ENCODE results near the gene LLGL1.

Gene LLGL1

DNA sequence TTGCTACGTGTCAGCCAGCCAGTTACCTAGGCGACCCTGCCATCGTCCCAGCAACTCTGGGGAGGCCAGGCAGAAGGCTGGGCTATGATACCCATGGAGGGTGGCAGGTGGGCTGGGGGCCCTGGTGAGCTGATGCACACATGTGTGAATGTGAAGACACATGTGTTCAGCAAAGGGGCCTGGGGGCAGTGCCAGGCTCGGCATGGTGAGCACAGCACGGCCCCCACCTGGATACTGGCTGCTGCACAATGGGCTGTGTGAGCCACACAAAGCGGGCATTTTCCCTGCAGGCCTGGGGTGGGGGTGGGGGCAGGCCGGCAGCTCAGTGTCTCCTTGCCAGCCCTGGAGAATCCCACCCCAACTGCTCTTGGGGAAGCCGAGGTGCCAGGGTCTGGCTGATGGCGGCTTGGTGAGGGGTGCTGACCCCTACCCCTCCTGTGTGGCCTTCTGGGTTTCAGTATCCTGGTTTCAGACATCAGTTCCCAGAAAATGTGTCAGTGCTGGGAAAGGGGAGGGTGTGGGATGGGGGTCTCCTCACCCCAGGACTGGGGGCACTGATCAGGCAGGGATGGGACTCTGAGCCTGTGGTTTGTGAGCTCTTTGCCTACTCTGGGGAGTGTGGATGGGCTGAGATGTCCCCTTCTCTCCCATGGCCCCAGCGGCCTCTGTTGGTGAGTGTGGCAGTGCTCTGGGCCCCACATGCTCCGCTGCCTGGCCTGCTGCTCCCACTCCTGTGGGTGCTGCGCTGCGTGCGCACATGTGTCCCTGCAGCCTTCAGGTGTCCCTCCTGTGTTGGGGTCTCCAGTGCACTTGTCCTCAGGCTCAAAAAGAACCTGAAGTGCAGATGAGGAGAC is 5.1 kb downstream of the LLGL1 start:
- no peak for DNase-seq

DNA sequence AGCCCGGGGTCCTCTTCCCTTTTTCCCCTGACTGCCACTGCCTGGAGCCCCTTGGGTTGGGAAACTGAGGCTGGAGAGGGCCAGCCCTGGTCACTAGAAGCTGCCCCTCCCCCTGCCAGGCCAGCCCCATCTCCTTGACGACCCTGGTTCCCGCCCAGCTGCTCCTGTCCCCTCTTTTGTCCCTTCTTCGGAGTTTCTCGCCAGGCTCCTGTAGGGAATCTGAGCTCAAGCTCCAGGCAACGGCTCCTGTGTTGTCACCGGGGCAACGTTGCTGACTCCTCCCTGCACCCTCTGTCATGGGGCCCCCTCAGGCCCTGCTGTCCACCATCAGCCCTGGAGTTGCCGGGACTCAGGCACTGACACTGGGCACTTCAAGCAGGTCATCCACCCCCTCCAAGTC is 5.7 kb downstream of the LLGL1 start:
- DNase-seq: no peak

DNA sequence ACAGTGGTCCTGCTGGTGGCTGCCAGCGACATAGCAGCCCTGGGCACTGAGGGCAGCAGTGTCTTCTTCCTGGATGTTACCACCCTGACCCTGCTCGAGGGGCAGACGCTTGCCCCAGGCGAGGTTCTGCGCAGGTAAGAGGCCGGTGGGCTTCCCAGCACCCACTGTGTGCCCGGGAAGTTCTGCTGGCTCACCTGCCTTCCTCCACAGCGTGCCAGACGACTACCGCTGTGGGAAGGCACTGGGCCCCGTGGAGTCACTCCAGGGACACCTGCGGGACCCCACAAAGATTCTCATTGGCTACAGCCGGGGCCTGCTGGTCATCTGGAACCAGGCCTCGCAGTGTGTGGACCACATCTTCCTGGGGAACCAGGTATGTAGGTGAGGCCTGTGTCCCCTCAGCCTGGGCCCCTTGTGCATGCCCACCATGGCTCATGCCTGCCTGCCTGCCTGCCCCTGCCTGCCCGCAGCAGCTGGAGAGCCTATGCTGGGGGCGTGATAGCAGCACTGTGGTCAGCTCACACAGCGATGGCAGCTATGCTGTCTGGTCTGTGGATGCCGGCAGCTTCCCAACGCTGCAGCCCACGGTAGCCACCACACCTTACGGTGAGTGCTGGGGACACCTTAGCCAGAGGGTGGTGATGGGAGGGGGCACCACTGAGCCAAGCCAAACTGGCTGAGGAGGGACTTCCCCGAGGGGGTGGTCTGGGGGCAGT is 8.5 kb downstream of the LLGL1 start:
- DNase-seq: no peak

DNA sequence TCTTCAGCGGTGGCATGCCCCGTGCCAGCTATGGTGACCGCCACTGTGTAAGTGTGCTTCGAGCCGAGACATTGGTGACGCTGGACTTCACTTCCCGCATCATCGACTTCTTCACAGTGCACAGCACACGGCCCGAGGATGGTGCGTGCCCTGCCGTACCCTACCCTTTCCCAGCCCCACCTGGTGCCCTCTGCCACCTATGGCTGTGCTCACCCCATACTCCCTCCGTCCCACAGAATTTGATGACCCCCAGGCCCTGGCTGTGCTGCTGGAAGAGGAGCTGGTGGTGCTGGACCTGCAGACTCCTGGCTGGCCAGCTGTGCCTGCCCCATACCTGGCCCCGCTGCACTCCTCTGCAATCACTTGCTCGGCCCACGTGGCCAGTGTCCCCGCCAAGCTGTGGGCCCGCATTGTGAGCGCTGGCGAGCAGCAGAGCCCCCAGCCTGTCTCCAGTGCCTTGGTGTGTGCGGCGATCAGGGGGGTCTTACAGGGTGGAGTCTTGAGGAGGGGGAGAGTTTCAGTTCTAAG is 9.5 kb downstream of the LLGL1 start:
- DNase-seq: no peak

DNA sequence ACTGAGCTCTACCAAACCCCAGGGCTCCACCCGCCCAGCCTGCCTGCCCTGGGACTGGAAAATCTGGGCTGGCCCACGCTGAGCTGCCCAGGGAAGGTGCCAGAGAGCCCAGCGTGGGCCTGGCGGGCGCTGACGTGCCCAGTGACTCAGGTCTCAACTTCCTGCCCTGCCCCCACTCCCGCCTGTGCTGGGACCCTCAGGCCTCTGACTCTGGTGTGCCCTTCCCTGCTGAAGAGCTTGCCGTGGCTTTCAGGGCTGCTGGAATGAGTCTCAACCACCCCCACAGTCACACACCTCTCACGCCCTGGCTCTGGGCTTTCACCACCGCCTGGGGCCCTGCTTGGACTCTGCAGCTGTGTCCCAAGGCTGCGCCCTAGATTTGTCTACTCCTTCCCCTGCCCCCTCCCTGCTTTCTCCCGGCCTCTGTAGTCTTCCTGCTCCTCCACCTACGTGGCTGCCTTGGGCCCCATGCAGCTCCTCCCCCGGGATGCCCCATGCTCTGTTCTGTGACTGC is 10.4 kb downstream of the LLGL1 start:
- DNase-seq: no peak

DNA sequence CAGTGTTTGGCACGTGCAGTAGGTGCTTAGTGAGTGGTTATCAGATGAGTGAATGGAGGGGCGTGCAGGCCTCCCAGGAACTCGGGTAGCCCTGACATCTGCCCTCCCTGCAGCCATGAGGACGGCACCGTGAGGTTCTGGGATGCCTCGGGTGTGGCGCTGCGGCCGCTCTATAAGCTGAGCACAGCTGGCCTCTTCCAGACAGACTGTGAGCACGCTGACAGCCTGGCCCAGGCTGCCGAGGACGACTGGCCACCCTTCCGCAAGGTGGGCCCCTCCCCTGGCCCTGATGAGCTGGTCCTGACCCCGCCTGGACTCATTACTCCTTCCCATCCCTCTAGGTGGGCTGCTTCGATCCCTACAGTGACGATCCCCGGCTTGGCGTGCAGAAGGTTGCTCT is 11.1 kb downstream of the LLGL1 start:
- DNase-seq: no peak

DNA sequence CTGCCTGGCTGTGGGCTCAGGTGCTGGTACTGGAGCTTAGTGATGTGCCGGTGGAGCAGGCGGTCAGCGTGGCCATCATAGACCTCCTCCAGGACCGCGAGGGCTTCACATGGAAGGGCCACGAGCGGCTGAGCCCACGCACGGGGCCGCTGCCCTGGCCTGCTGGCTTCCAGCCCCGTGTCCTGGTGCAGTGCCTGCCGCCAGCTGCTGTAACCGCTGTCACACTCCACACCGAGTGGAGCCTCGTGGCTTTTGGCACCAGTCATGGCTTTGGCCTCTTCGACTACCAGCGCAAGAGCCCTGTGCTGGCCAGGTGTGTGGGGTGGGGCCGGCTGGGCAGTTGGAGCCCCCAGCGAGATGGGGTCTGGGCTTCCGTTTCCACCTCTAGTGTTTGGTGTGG is 12.0 kb downstream of the LLGL1 start:
- no peak for DNase-seq

DNA sequence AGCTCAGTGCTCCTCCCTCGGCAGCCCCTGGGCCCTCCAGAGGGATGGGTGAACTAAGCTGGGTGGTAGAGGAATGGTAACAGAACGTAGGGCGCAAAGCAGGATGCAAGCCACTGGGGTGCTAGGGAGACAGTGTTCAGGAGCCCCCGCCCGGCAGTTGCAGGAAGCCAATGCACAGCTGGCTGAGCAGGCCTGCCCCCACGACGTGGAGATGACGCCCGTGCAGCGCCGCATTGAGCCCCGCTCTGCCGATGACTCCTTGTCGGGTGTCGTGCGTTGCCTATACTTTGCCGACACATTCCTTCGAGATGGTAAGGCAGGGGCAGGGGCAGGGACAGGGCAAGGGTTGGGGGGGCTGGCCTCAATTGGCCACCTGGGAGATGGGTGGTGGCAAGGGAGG is 12.9 kb downstream of the LLGL1 start:
- DNase-seq: no peak

DNA sequence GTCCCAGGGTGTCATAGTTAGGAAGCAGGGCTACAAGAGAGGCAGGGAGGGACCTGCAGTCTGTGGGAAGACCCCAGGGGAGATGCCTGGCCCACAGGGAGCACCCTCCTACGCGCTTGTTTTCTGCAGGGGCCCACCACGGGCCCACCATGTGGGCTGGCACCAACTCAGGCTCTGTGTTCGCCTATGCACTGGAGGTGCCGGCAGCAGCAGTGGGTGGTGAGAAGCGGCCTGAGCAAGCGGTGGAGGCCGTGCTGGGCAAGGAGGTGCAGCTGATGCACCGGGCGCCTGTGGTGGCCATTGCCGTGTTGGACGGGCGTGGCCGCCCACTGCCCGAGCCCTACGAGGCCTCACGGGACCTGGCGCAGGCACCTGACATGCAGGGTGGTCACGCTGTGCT is 15.0 kb downstream of the LLGL1 start:
- no peak for DNase-seq

DNA sequence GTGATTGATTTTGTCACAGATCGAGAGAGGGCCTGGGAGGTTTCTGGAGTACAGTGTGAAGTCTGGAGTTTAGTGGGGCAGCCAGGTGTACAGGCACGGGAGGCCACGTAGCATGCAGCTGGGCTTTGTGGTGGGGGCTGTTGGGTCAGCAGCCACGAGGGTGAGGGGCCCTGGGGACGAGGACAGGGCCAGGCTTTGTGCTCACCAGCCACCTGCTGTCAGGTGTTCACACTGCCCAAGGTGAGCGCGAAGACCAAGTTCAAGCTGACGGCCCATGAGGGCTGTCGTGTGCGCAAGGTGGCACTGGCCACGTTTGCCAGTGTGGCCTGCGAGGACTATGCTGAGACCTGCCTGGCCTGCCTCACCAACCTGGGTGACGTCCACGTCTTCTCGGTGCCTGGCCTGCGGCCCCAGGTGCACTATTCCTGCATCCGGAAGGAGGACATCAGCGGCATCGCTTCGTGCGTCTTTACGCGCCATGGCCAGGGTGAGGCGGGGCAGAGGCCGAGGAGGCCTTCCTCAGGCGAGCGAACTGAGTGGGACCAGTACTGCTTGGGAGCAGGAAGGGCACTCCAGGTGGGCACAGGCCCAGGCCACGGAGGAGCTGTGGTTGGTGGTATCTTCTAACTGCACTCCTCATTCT is 15.9 kb downstream of the LLGL1 start:
- no peak for DNase-seq

DNA sequence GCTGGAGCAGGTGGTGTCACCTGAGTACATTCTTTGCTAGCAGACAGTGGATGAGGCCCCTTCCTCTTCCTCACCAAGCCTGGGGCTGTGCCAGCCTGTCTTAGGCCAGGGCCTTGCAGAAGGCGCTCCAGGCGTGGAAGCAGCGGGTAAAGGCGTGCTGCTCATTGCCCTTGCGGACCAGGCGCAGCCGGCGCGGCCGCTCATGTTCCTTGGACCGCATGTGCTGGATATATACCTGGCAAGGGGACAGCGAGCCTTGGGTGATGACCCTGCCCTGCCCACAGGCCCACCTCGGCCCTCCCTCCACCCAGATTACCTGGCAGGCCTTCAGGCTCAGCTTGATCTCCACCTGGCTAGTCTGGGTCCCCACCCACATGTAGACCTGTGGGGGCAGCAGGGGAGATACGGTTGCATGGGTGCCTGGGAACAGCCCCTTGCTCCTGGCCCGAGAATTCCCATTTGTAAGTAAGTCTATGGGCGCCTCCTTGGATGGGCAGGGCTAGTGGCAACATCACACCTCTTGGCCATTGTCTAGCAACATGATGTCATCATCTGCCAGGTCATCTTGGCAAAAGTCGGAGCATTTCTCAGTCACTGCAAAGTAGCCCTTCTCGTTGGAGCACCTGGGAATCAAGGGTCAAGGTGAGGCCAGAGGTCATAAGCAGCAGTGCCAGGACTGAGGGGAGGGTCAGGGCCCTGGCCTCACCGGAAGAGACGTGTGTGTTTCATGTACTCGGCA is 19.8 kb downstream of the LLGL1 start:
- no peak for DNase-seq

DNA sequence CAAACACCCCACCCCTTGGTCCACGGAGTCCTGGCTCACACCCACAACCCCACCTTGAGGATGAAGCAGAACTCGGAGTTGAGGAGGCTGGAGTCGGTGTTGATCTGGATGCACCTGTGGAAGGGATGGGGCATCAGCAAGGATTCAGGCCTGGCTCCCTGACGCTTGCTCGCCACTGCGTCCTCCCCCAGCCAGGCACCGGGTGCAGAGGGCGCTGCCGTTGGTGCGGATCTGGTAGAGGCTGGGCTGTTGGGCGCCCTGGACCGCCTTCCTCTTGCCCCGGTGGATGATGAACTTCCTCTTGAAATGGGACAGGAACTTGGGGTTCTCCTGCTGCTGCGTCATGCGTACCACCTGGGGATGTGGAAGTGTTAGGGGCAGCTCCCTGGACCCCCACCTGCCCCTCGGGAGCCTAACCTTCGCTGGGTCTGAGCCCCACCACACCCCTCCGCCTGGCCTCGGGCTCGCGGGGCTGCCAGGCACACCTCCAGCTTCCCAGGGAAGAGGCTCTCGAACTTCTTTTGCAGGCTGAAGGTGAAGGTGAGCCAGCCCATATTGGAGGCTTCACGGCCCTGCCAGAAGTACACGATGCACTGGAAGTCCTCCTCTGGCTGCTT is 20.8 kb downstream of the LLGL1 start:
- no peak for DNase-seq

DNA sequence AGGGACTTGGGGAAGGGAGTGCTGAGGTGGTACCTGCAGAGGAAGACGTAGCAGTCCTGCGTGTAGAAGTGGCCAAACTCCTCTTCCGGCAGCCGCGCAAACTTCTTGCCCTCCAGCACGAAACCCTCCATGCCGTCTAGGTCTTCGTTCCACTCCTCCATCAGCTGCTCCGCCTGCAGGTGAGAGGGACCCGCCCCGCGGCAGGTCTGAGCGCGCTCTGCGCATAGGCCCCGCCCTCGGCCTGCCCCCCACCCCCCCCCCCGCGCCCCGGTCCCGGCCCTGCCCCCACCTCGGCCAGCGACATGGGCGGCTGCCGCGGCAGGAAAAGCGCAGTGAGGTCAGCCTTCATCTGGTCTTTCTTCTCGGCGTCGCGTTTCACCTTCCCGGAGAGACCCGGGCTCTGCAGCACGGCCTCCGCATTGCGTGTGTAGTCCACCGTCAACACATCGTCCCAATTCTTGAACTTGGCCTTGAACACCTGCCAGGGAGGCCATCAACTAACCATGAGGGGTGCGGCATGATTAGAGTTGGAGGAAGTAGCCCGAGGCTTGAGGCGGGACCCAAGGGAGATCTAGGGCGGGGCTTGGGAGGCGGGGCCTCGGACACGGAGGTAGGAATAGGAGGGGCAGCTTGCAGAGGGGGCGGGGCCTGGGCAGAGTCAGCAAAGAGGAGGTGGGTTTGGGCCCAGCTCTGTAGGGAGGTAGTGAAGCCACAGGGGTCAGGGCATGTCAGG is 21.6 kb downstream of the LLGL1 start:
- DNase-seq: no peak

DNA sequence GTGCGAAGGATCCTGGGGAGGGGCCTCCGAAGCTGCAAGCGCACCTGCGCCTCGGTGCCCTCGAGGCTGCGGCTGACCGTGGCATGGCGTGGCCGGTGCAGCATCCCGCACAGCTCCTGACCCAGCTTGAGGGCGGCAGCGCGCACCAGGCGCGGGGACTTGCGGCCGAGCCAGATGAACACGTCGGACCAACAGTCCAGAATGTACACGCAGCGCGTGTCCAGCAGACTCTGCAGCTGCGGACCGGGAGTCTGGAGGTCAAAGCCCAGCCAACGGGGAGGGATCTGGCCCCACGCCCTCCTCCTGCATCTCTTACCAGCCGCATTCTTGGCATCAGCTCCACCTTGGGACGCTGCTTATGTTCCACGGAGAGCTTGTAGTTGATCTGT is 22.2 kb downstream of the LLGL1 start:
- no peak for DNase-seq

DNA sequence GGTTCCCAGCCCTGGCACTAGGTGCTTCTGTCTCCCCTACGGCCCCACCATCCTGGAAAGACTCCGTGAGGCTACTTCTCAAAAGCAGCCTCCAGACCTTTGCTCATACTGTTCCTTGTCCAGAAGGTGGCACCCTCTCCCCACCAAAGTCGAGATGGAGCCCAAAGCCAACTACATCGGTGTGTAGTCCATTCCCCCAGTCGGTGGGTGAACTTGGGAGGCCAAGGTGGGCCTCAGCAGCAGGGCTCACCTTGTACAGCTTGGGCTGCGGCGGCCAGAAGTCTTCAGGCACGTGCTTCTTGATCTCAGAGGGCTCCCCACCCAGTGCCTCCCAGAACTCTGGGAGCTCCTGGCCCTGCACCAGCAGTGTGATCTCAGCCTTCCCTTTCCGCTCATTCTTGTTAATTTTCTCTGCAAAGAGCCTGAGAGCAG is 22.9 kb downstream of the LLGL1 start:
- DNase-seq: peak; percentile 48

DNA sequence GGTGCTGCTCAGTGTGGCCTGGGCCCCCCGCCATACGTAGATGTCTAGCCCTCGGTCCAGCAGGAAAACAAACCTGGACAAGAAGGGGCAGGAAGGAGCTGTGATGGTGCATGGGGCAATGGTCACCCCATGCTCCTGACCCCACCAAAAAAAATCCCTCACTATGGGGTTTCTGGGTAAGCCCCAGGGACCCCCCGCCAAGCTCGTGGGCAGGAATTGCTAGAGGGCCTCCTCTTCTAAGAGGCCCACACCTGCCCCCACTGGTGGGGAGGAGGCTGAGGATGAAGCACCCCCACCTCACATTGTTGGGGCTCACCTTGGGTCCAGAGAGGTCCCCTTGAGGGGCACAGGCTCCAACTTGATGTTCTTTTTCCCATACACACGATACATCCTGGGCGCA is 23.4 kb downstream of the LLGL1 start:
- no peak for DNase-seq

DNA sequence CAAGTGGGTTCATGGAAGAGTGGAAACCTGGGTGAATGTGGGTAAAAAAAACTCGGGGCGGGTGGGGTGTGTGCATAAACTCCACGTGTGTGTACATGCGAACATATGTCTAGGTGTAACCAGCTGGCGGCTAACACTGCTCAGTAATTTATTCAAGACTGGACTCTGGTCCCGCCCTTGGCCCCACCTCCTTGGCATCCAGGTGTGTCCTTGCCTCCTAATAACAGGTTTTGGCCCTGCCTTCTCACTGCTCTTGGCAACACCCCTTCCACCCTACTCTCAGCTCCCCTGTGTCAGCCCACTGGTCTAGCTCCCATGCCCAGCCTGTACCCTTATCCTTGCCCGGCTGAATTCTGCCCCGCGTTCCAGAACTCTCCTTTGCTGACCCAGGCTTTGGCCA is 24.8 kb downstream of the LLGL1 start:
- DNase-seq: no peak

DNA sequence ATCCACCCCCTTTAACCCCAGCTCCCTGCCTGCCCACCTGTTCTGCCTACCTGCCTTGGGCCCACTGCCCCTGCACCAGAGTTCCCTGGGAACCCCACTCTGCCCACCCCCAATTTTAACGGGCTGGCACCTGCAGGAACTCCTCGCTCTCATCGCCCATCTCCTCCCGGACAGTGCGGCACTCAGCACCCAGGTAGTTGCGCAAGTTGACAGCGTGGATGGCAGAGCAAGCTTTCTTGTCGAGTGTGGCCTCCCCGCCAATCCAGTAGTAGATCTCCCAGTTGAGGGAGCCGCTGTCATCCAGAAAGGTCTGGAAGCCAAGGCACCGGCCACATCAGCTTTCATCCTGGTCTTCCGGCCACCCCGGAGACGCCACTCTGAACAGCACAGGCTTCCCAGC is 25.3 kb downstream of the LLGL1 start:
- DNase-seq: no peak

DNA sequence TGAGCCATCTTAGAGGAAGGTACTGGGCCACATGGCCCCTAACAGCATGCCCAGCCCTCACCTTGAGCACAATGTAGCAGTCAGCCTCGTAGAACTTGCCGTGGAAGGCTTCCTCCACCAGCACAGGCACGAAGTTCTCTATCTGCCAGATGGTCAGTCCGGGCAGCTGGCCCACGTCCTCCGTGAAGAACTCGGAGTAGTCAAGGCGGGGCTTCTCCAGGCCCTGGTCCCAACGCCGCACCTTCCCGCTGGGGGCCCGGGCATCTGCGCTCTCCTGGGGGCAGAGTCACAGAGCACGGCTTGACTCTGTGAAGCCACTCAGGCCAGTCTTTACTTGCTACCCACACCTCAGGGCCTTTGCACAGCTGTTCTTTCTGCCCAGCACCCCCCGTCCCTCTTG is 25.8 kb downstream of the LLGL1 start:
- no peak for DNase-seq

DNA sequence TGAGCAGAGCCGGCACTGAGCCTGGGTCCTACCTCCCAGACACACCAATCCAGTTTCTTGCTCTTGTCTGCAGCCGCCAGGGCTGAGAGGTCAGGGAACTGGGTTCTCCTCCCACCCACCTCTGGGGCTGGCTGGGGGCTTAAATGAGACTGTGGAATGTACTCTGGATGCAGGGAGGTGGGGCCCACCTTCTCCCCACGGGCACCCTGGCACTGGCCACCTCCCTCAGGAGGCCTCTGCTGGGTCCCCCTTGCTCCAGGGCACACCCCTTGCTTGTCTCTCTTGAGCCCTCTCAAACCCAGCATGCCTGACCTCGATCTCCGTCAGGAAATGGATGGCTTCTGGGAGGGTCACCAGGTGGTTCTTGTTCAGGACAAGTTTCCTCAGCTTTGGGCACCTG is 26.7 kb downstream of the LLGL1 start:
- no peak for DNase-seq

DNA sequence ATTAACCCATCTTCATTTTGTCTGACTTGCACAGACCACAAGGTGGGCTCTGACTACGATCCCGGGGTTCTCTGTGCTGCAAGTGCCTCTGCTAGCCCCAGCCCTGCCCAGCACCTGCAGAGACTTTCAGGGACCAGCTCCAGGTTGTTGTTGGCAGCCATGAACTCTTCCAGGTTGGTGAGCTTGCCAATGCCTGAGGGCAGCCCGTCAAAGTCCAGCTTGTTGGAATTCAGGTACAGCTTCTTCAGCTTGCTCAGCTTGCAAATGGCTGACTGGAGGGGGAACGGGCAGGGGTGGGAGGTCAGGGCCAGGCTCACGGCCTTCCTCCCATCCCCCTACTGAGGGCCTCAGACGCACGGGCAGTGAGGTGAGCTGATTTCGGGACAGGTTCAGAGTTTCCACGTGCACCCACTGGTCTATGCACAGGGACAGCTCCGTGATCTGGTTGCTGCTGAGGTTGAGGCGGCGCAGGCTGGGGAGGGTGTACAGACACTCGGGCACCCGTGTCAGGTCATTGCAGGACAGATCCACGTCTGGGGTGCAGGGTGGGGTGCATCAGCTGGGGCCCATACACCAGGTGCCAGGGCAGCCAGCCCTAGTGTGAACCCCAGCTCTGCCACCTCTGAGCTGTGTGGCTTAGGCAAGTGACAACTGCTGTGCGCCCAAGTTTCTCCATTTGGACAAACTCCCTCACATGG is 27.9 kb downstream of the LLGL1 start:
- no peak for DNase-seq
